GM23338 (cell line): Measurements from ENCODE around the gene NT5DC3. TPM values are rescaled to one million over a fixed set of nuclear protein-coding genes. Genes with fewer than 3 reads are reported as not detected.
A peak's percentile ranks its signal among the peaks of the same experiment; 100 is the strongest.

Source experiments
- ATAC-seq: fragments of 200-7000 bp; cut with Tn5 transposase; 3 replicates; pipeline ENCODE4 v1.9.1; 2020
- DNase-seq: peaks from one replicate; pipeline ENCODE4 v3.0.0-alpha.2; 2015; ENCODE audit warnings: low spot score
- H2AFZ ChIP-seq: fragments of 200-600 bp; sonication (generic); 2 replicates; pipeline ENCODE4 v1.8.0; 2016; ENCODE audit warnings: antibody characterized with exemption, mild to moderate bottlenecking, moderate library complexity
- H3F3A ChIP-seq: fragments of 200-600 bp; sonication (generic); replicated peaks from 2 replicates; pipeline ENCODE4 v1.8.0; 2017; ENCODE audit warnings: antibody characterized with exemption, mixed run types, low read depth
- H3K27ac ChIP-seq: fragments of 200-600 bp; sonication (generic); 2 replicates; pipeline ENCODE4 v1.6.1; 2016; ENCODE audit warnings: low read depth
- H3K27me3 ChIP-seq: fragments of 200-600 bp; sonication (generic); 2 replicates; pipeline ENCODE4 v1.8.0; 2016; ENCODE audit warnings: mild to moderate bottlenecking, mixed run types, moderate library complexity; ENCODE audit not compliant: insufficient read depth
- H3K36me3 ChIP-seq: fragments of 200-600 bp; sonication (generic); 2 replicates; pipeline ENCODE4 v1.8.0; 2016; ENCODE audit warnings: mild to moderate bottlenecking; ENCODE audit not compliant: insufficient read depth
- H3K4me1 ChIP-seq: fragments of 200-600 bp; sonication (generic); 2 replicates; pipeline ENCODE4 v1.8.0; 2016; ENCODE audit warnings: mild to moderate bottlenecking, moderate library complexity; ENCODE audit not compliant: insufficient read depth
- H3K4me2 ChIP-seq: fragments of 200-600 bp; sonication (generic); 2 replicates; pipeline ENCODE4 v1.7.1; 2017; ENCODE audit warnings: mixed run types
- H3K4me3 ChIP-seq: fragments of 200-600 bp; sonication (generic); 2 replicates; pipeline ENCODE4 v1.6.1; 2016; ENCODE audit warnings: mixed run types
- H3K79me2 ChIP-seq: fragments of 200-600 bp; sonication (generic); replicated peaks from 2 replicates; pipeline ENCODE4 v1.8.0; 2017; ENCODE audit warnings: mild to moderate bottlenecking; ENCODE audit not compliant: insufficient read depth
- H3K9me2 ChIP-seq: fragments of 200-600 bp; sonication (generic); 2 replicates; pipeline ENCODE4 v1.8.0; 2017; ENCODE audit not compliant: insufficient read depth
- H4K20me1 ChIP-seq: fragments of 200-600 bp; sonication (generic); replicated peaks from 2 replicates; pipeline ENCODE4 v1.8.0; 2017; ENCODE audit warnings: mild to moderate bottlenecking; ENCODE audit not compliant: insufficient read depth
- H3K27ac Mint-ChIP-seq: 2 replicates; pipeline ENCODE4 v1.8.0; 2020; ENCODE audit warnings: inconsistent platforms, mild to moderate bottlenecking, moderate library complexity, mixed read lengths
- H3K27me3 Mint-ChIP-seq: 3 replicates; pipeline ENCODE4 v1.8.0; 2022; ENCODE audit warnings: low read depth, mild to moderate bottlenecking, moderate library complexity, mixed read lengths, inconsistent platforms; ENCODE audit not compliant: insufficient read depth, poor library complexity
- H3K36me3 Mint-ChIP-seq: 3 replicates; pipeline ENCODE4 v1.8.0; 2021; ENCODE audit warnings: low read depth, mild to moderate bottlenecking, inconsistent platforms, moderate library complexity, mixed read lengths
- H3K4me1 Mint-ChIP-seq: 3 replicates; pipeline ENCODE4 v1.8.0; 2020; ENCODE audit warnings: mild to moderate bottlenecking, inconsistent platforms, mixed read lengths
- H3K4me3 Mint-ChIP-seq: 3 replicates; pipeline ENCODE4 v1.8.0; 2021; ENCODE audit warnings: moderate library complexity, mild to moderate bottlenecking, inconsistent platforms, mixed read lengths
- H3K9me3 Mint-ChIP-seq: 3 replicates; pipeline ENCODE4 v1.8.0; 2020; ENCODE audit warnings: moderate library complexity, mild to moderate bottlenecking, inconsistent platforms, mixed read lengths
- CREB1 ChIP-seq: fragments of 250-450 bp; sonication (Bioruptor Pico); IDR thresholded peaks from 2 replicates; pipeline ENCODE4 v1.5.0; 2020; ENCODE audit warnings: low read depth, mild to moderate bottlenecking, moderate library complexity
- EZH2 ChIP-seq: fragments of 200-600 bp; sonication (generic); IDR thresholded peaks from one replicate; pipeline ENCODE4 v1.8.0; 2017; ENCODE audit warnings: antibody characterized with exemption, mild to moderate bottlenecking, low read depth; ENCODE audit not compliant: unreplicated experiment
- EZH2phosphoT487 ChIP-seq: fragments of 200-600 bp; sonication (generic); IDR thresholded peaks from one replicate; pipeline ENCODE4 v1.8.1; 2018; ENCODE audit warnings: antibody characterized with exemption; ENCODE audit not compliant: unreplicated experiment
- NANOG ChIP-seq: IDR thresholded peaks from 2 replicates; pipeline ENCODE4 v1.6.1; 2016; ENCODE audit warnings: antibody characterized with exemption, borderline replicate concordance
- polyA plus RNA-seq: library from polyadenylated mRNA; unstranded; fragments of >200 nt; fragmentation: Nextera tagmentation; extraction: Ambion mirVana; gene quantifications from 2 replicates; pipeline ENCODE4 v1.2.1, GENCODE V29; 2016
- total RNA-seq: library from RNA; depleted of rRNA; stranded (reverse); fragments of >200 nt; shearing (Covaris generic); gene quantifications from 2 replicates; pipeline ENCODE4 v1.2.3, GENCODE V29; 2014
- TF ChIP-seq, protein P1 (sequence below), 2 experiments: fragments of 200-600 bp in 1 of 2; sonication (generic) in 1 of 2; conservative IDR thresholded peaks; 2 replicates each; pipeline versions ENCODE4 v1.5.1 to v1.6.1; 2016 to 2017; ENCODE audit warnings: antibody characterized with exemption in 2 of 2, low read depth in 2 of 2, mild to moderate bottlenecking in 2 of 2, moderate library complexity in 1 of 2
- TF ChIP-seq, protein P2 (sequence below): fragments of 250-450 bp; sonication (Bioruptor Pico); IDR thresholded peaks from 2 replicates; pipeline ENCODE4 v1.5.0; 2020; ENCODE audit warnings: mild to moderate bottlenecking, moderate library complexity

NT5DC3 gene
- total and polyA plus RNA-seq, 2 experiments from 2014 or later: 2.2 to 12.5 TPM

DNA sequence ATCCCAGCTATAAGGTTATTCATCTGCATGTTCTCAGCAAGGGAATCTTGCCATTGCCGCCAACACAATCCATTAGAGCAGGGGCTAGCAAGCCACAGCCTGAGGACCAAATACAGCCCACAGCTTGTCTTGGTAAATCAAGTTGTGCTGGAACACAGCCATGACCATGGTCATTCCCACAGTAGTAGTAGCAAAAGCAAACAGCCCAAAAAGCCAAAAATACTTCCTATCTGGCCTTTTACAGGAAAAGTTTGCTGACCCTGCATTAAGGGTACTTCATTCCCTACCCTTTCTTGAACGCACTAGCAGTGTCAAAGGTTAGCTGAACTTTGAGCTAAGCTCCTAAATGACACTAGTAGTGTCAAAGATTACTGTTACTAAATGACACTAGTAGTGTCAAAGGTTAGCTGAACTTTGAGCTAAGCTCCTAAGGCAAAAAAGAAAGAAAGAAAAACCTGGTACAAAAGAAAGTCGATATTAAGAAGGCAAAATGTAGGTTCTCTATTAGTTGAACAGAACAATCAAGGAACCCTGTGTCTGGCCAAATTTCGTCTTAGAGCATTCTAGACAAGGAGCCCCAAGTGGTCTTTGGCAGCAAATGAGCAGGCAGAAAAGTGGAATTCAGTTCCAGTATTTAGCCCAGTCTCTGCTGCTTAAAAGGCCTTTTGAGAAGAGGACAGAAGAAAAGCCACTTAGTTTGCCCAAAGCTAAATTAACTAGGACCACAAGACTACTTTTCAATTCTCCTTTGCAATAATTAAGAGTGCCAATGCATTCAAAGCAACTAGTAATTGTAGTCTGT is 67.7 kb downstream of the NT5DC3 start:
- peaks cover 2% of the 10 kb centered on the region for H3K27me3 Mint-ChIP-seq
- Histone ChIP-seq H3K4me1 (peaks cover 10% of the 10 kb centered on the region; the same call in 1 of the 2 replicates), H3K27me3 (no peaks in the 10 kb centered on the region), H3K9me2 (no peaks in the 10 kb centered on the region), H2AFZ (no peak overlapping the region), H3K36me3 (no peaks in the 10 kb centered on the region), H3K27ac (no peak overlapping the region), H3K4me3 (no peak overlapping the region), H3K79me2 (no peaks in the 10 kb centered on the region), H3F3A (no peaks in the 10 kb centered on the region), H3K4me2 (no peak overlapping the region), H4K20me1 (no peaks in the 10 kb centered on the region; the same call in 1 of the 2 replicates)
- DNase-seq (no peak), ATAC-seq (no peak)
- no peaks in the 10 kb centered on the region for H3K9me3 Mint-ChIP-seq
- H3K36me3 Mint-ChIP-seq: peaks cover 35% of the 10 kb centered on the region
- no peak for TF ChIP-seq NANOG
- no peak overlapping the region for H3K27ac Mint-ChIP-seq
- H3K4me3 Mint-ChIP-seq: no peak overlapping the region
- peaks cover 16% of the 10 kb centered on the region; the same call in 2 of the 3 replicates for H3K4me1 Mint-ChIP-seq

DNA sequence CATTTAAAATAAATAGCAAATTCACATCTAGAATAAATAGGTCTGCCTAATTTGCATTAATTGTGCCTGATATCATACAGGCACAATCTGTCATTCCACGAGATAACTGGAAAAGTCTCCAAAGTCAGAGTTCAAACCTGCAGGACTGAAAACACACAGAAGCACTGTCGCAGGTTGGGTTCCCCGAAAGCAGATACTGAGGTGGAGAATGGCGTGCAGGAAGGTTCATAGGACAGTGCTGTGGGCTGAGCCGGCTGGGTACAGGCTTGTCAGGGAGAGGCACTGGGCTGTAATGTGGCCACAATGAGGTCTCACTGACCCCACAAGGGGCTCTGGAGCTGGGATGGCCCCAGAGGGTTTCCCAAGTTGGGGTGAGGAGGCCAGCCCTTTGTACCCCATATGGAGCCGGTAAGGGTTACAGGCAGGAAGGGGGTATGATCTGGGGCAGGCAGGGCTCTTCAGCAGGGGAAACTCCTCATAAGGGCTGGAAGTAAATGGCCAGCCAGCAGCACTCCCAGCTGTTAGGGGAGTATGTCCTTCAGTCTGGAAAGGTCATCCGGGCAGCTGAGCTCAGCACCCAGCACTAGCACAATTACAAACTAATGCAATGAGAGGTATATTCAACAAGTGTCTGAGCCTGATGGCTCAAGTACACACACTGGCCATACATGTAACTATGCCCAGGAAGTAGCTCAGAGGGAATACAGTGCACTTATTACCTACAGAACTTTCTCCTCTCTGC is 68.5 kb downstream of the NT5DC3 start:
- H3K4me3 Mint-ChIP-seq: no peak overlapping the region
- no peak; the same call in 2 of the 3 replicates for ATAC-seq
- no peak for TF ChIP-seq EZH2phosphoT487
- no peak for TF ChIP-seq EZH2
- TF ChIP-seq CREB1 (CRISPR knock-in tag): no peak

DNA sequence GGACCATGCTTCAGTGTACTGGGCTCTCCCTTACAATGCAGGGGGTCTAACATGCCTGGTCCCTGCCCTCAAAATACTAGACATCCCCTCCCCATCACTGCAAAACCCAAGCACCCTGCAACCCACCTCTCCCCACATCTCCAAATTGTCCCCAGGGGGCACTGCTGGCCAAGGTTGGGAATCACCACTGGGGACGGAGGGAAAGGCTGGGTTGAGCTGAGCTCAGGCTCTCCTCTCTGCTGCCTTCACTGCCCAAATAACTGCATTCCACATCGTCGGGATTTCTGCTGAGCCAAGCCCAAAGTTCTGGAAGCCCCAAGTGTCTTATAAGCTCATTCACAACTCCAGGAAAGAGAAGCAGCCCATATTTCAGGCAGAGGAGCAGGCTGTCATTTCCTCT is 69.6 kb downstream of the NT5DC3 start:
- H3K36me3 Mint-ChIP-seq: peaks cover 24% of the 10 kb centered on the region; the same call in 2 of the 3 replicates
- TF ChIP-seq, protein P1, sequence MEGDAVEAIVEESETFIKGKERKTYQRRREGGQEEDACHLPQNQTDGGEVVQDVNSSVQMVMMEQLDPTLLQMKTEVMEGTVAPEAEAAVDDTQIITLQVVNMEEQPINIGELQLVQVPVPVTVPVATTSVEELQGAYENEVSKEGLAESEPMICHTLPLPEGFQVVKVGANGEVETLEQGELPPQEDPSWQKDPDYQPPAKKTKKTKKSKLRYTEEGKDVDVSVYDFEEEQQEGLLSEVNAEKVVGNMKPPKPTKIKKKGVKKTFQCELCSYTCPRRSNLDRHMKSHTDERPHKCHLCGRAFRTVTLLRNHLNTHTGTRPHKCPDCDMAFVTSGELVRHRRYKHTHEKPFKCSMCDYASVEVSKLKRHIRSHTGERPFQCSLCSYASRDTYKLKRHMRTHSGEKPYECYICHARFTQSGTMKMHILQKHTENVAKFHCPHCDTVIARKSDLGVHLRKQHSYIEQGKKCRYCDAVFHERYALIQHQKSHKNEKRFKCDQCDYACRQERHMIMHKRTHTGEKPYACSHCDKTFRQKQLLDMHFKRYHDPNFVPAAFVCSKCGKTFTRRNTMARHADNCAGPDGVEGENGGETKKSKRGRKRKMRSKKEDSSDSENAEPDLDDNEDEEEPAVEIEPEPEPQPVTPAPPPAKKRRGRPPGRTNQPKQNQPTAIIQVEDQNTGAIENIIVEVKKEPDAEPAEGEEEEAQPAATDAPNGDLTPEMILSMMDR (conservative IDR thresholded peaks at IDR 0.05; ENCODE audit: low read depth in 2 of 2): peak; percentile 67 to 87
- TF ChIP-seq, protein P2, sequence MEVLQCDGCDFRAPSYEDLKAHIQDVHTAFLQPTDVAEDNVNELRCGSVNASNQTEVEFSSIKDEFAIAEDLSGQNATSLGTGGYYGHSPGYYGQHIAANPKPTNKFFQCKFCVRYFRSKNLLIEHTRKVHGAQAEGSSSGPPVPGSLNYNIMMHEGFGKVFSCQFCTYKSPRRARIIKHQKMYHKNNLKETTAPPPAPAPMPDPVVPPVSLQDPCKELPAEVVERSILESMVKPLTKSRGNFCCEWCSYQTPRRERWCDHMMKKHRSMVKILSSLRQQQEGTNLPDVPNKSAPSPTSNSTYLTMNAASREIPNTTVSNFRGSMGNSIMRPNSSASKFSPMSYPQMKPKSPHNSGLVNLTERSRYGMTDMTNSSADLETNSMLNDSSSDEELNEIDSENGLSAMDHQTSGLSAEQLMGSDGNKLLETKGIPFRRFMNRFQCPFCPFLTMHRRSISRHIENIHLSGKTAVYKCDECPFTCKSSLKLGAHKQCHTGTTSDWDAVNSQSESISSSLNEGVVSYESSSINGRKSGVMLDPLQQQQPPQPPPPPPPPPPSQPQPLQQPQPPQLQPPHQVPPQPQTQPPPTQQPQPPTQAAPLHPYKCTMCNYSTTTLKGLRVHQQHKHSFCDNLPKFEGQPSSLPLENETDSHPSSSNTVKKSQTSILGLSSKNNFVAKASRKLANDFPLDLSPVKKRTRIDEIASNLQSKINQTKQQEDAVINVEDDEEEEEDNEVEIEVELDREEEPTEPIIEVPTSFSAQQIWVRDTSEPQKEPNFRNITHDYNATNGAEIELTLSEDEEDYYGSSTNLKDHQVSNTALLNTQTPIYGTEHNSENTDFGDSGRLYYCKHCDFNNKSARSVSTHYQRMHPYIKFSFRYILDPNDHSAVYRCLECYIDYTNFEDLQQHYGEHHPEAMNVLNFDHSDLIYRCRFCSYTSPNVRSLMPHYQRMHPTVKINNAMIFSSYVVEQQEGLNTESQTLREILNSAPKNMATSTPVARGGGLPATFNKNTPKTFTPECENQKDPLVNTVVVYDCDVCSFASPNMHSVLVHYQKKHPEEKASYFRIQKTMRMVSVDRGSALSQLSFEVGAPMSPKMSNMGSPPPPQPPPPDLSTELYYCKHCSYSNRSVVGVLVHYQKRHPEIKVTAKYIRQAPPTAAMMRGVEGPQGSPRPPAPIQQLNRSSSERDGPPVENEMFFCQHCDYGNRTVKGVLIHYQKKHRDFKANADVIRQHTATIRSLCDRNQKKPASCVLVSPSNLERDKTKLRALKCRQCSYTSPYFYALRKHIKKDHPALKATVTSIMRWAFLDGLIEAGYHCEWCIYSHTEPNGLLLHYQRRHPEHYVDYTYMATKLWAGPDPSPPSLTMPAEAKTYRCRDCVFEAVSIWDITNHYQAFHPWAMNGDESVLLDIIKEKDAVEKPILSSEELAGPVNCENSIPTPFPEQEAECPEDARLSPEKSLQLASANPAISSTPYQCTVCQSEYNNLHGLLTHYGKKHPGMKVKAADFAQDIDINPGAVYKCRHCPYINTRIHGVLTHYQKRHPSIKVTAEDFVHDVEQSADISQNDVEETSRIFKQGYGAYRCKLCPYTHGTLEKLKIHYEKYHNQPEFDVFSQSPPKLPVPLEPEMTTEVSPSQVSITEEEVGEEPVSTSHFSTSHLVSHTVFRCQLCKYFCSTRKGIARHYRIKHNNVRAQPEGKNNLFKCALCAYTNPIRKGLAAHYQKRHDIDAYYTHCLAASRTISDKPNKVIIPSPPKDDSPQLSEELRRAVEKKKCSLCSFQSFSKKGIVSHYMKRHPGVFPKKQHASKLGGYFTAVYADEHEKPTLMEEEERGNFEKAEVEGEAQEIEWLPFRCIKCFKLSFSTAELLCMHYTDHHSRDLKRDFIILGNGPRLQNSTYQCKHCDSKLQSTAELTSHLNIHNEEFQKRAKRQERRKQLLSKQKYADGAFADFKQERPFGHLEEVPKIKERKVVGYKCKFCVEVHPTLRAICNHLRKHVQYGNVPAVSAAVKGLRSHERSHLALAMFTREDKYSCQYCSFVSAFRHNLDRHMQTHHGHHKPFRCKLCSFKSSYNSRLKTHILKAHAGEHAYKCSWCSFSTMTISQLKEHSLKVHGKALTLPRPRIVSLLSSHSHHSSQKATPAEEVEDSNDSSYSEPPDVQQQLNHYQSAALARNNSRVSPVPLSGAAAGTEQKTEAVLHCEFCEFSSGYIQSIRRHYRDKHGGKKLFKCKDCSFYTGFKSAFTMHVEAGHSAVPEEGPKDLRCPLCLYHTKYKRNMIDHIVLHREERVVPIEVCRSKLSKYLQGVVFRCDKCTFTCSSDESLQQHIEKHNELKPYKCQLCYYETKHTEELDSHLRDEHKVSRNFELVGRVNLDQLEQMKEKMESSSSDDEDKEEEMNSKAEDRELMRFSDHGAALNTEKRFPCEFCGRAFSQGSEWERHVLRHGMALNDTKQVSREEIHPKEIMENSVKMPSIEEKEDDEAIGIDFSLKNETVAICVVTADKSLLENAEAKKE: no peak
- no peaks in the 10 kb centered on the region for H3K79me2 ChIP-seq
- H3K27me3 ChIP-seq: no peaks in the 10 kb centered on the region
- H3K27ac ChIP-seq: no peak overlapping the region
- no peak overlapping the region for H3K4me3 ChIP-seq
- no peaks in the 10 kb centered on the region for H3K9me2 ChIP-seq
- ATAC-seq (peak; percentile 94), DNase-seq (peak; percentile 82)
- peaks cover 10% of the 10 kb centered on the region; the same call in 1 of the 2 replicates for H3K4me1 ChIP-seq
- no peaks in the 10 kb centered on the region; the same call in 1 of the 2 replicates for H4K20me1 ChIP-seq
- no peaks in the 10 kb centered on the region for H3K9me3 Mint-ChIP-seq
- no peaks in the 10 kb centered on the region for H3K36me3 ChIP-seq
- peaks cover 16% of the 10 kb centered on the region; the same call in 2 of the 3 replicates for H3K4me1 Mint-ChIP-seq
- no peaks in the 10 kb centered on the region for H3F3A ChIP-seq
- H3K4me3 Mint-ChIP-seq: no peak overlapping the region
- H3K27me3 Mint-ChIP-seq: peaks cover 2% of the 10 kb centered on the region
- no peak overlapping the region for H3K4me2 ChIP-seq
- H3K27ac Mint-ChIP-seq: 0 out of 2 replicates have a peak overlapping the region, but pooled peaks have one; percentile 52
- H2AFZ ChIP-seq: no peak overlapping the region

More for the DNA sequence above, 68.5 kb downstream of the NT5DC3 start:
- no peaks in the 10 kb centered on the region; the same call in 1 of the 2 replicates for H4K20me1 ChIP-seq
- H3K79me2 ChIP-seq: no peaks in the 10 kb centered on the region
- no peaks in the 10 kb centered on the region for H3K36me3 ChIP-seq
- H3K4me1 ChIP-seq: peaks cover 10% of the 10 kb centered on the region; the same call in 1 of the 2 replicates
- Mint-ChIP-seq H3K36me3 (peaks cover 30% of the 10 kb centered on the region), H3K27ac (no peak overlapping the region), H3K4me1 (peaks cover 16% of the 10 kb centered on the region; the same call in 2 of the 3 replicates), H3K27me3 (peaks cover 2% of the 10 kb centered on the region), H3K9me3 (no peaks in the 10 kb centered on the region)
- H3K27me3 ChIP-seq: no peaks in the 10 kb centered on the region
- no peaks in the 10 kb centered on the region for H3F3A ChIP-seq
- no peak overlapping the region for H2AFZ ChIP-seq
- no peak overlapping the region for H3K27ac ChIP-seq
- no peak overlapping the region for H3K4me2 ChIP-seq
- H3K4me3 ChIP-seq: no peak overlapping the region
- H3K9me2 ChIP-seq: no peaks in the 10 kb centered on the region
- no peak for DNase-seq
